MM.1S (cell line): ENCODE results near the gene ZNF792.
"Not testable (repeated sequence)": the region's sequence is repeated elsewhere in the genome, so short reads cannot be mapped to it uniquely, and the experiment has no call there.

Experiments
- DNase-seq: peaks from one replicate; pipeline ENCODE4 v3.0.0-alpha.2; 2015
- H2AFZ ChIP-seq: fragments of 300-600 bp; sonication (generic); 2 replicates; pipeline ENCODE4 v1.6.0; 2016; ENCODE audit warnings: antibody characterized with exemption, low read length
- H3F3A ChIP-seq: fragments of 300-600 bp; sonication (generic); 2 replicates; pipeline ENCODE4 v1.6.1; 2016; ENCODE audit warnings: mild to moderate bottlenecking, antibody characterized with exemption, low read length, moderate library complexity, mixed read lengths; ENCODE audit not compliant: insufficient read depth
- H3K27ac ChIP-seq: fragments of 300-600 bp; sonication (generic); 2 replicates; pipeline ENCODE4 v1.5.1; 2016; ENCODE audit warnings: mild to moderate bottlenecking, low read length
- H3K27me3 ChIP-seq: fragments of 300-600 bp; sonication (generic); replicated peaks from 2 replicates; pipeline ENCODE4 v1.6.0; 2016; ENCODE audit warnings: low read length; ENCODE audit not compliant: insufficient read depth
- H3K36me3 ChIP-seq: fragments of 300-600 bp; sonication (generic); replicated peaks from 2 replicates; pipeline ENCODE4 v1.6.1; 2016; ENCODE audit warnings: mild to moderate bottlenecking, low read length, mixed read lengths; ENCODE audit not compliant: insufficient read depth
- H3K4me1 ChIP-seq: fragments of 300-600 bp; sonication (generic); 2 replicates; pipeline ENCODE4 v1.6.1; 2016; ENCODE audit warnings: low read length, mixed read lengths
- H3K4me2 ChIP-seq: fragments of 300-600 bp; sonication (generic); 2 replicates; pipeline ENCODE4 v1.6.0; 2016; ENCODE audit warnings: low read depth, low read length
- H3K4me3 ChIP-seq: fragments of 300-600 bp; sonication (generic); 2 replicates; pipeline ENCODE4 v1.5.1; 2016; ENCODE audit warnings: low read length, mixed read lengths
- H3K79me2 ChIP-seq: fragments of 300-600 bp; sonication (generic); 2 replicates; pipeline ENCODE4 v1.6.1; 2016; ENCODE audit warnings: mixed run types, low read length, mixed read lengths
- H3K9ac ChIP-seq: fragments of 300-600 bp; sonication (generic); 2 replicates; pipeline ENCODE4 v1.6.1; 2016; ENCODE audit warnings: low read length, mixed read lengths
- H3K9me2 ChIP-seq: fragments of 300-600 bp; sonication (generic); replicated peaks from 2 replicates; pipeline ENCODE4 v1.6.1; 2016; ENCODE audit warnings: mild to moderate bottlenecking, low read length, mixed read lengths; ENCODE audit not compliant: insufficient read depth
- H3K9me3 ChIP-seq: fragments of 300-600 bp; sonication (generic); replicated peaks from 2 replicates; pipeline ENCODE4 v1.6.1; 2016; ENCODE audit warnings: mild to moderate bottlenecking, low read length, mixed read lengths; ENCODE audit not compliant: insufficient read depth
- H4K20me1 ChIP-seq: fragments of 300-600 bp; sonication (generic); 2 replicates; pipeline ENCODE4 v1.6.1; 2016; ENCODE audit warnings: mild to moderate bottlenecking, low read length, moderate library complexity, mixed read lengths; ENCODE audit not compliant: insufficient read depth
- CTCF ChIP-seq: fragments of 300-600 bp; sonication (generic); IDR thresholded peaks from 2 replicates; pipeline ENCODE4 v1.5.1; 2016; ENCODE audit warnings: antibody characterized with exemption, low read length, mixed read lengths
- EZH2 ChIP-seq: fragments of 300-600 bp; sonication (generic); optimal IDR thresholded peaks from 2 replicates; pipeline ENCODE3; 2017; ENCODE audit warnings: low read depth, mild to moderate bottlenecking, antibody characterized with exemption, low read length, mixed read lengths
- EZH2phosphoT487 ChIP-seq: fragments of 300-600 bp; sonication (generic); IDR thresholded peaks from 2 replicates; pipeline ENCODE4 v1.6.1; 2018; ENCODE audit warnings: antibody characterized with exemption, low read length

ZNF792 gene

GRCh38 chr19:35000338-35000646, 36.3 kb upstream of the ZNF792 start:
- Histone ChIP-seq H3K4me1 (0 out of 2 replicates have a peak, but pooled peaks cover under 1% of the 10 kb centered on the region), H2AFZ (no peak overlapping the region), H4K20me1 (no peaks in the 10 kb centered on the region), H3K36me3 (no peaks in the 10 kb centered on the region), H3K27ac (no peak overlapping the region), H3K79me2 (peaks cover 6% of the 10 kb centered on the region; the same call in 1 of the 2 replicates), H3K27me3 (no peaks in the 10 kb centered on the region), H3K9me3 (no peaks in the 10 kb centered on the region), H3K4me3 (peak overlapping the region; percentile 67; the same call in 1 of the 2 replicates), H3K9ac (peak overlapping the region; percentile 64), H3K4me2 (no peak overlapping the region), H3K9me2 (no peaks in the 10 kb centered on the region), H3F3A (no peaks in the 10 kb centered on the region)
- no peak for DNase-seq
- TF ChIP-seq EZH2phosphoT487: no peak
- TF ChIP-seq EZH2: no peak
- no peak for TF ChIP-seq CTCF

DNA sequence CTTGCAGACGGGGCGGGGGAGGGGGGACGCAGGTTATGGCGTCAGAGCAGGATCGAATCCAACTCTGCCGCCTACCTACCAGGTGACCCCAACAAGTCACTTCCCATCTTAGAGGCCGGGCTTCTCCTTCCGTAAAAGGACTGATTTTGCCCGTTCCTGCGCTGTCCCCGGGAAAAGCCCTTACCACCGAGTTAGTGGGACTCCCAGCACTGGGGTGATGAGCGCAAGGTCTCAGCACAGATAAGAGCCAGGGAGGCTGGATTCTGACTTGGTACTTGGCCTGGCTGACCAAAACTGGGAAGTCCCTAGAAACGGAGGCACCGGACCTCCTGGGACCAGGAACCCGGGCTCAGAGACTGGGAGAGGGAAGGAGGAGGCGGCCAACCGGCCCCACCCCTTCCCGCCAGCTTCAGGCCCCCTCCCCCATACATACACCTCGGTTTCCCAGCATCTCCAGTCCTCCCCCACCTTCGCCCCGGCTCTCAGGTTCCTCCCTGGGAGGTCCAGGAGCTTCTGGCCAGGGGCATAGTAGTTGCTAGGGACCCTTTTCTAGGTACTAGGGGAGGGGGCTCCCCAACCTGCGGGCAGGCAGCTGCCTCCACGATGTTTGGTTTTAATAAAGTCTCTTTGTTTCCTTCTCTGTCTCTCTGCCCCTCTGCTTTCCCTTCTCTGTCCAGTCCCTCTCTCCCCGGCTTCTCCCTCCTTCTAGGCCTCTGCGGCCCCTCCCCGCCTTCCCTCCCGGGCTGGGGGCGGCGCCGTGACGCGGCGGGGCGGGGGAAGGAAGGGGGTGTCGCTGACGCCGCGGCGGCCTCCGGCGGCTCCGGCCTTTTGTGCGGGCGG, 35.7 kb upstream of the ZNF792 start, which contains the start of gene GRAMD1A:
GRAMD1A (plus strand) TSS at position 826 of the 840 bp plus-strand sequence. CDS start 156 bp downstream, outside the sequence.
- peak; percentile 61 for DNase-seq
- TF ChIP-seq EZH2 (no peak), EZH2phosphoT487 (no peak), CTCF (no peak)
- Histone ChIP-seq H3K4me1 (0 out of 2 replicates have a peak, but pooled peaks cover 6% of the 10 kb centered on the region), H3K27ac (no peak within 1 kb of the TSS), H3K36me3 (no peaks in the 10 kb centered on the region), H3K4me2 (peak within 1 kb of the TSS; percentile 76), H3K4me3 (peak within 1 kb of the TSS; percentile 67), H3F3A (no peaks in the 10 kb centered on the region), H3K27me3 (no peaks in the 10 kb centered on the region), H3K9me2 (no peaks in the 10 kb centered on the region), H3K79me2 (peaks cover 6% of the 10 kb centered on the region; the same call in 1 of the 2 replicates), H3K9me3 (no peaks in the 10 kb centered on the region), H2AFZ (peak within 1 kb of the TSS; percentile 52), H4K20me1 (no peaks in the 10 kb centered on the region), H3K9ac (peak within 1 kb of the TSS; percentile 64)

GRCh38 chr19:34998777-34999497, 34.9 kb upstream of the ZNF792 start:
- Histone ChIP-seq H3K27ac (no peak overlapping the region), H3K9ac (no peak overlapping the region), H3K79me2 (peaks cover 6% of the 10 kb centered on the region; the same call in 1 of the 2 replicates), H3K27me3 (no peaks in the 10 kb centered on the region; the same call in 1 of the 2 replicates), H3K4me3 (no peak overlapping the region), H3K9me2 (no peaks in the 10 kb centered on the region), H4K20me1 (no peaks in the 10 kb centered on the region), H3K4me2 (0 out of 2 replicates have a peak overlapping the region, but pooled peaks have one; percentile 64), H3K36me3 (no peaks in the 10 kb centered on the region), H2AFZ (no peak overlapping the region), H3F3A (no peaks in the 10 kb centered on the region), H3K9me3 (no peaks in the 10 kb centered on the region), H3K4me1 (0 out of 2 replicates have a peak, but pooled peaks cover 10% of the 10 kb centered on the region)
- DNase-seq: no peak
- no peak for TF ChIP-seq EZH2
- no peak for TF ChIP-seq EZH2phosphoT487
- TF ChIP-seq CTCF: no peak

DNA sequence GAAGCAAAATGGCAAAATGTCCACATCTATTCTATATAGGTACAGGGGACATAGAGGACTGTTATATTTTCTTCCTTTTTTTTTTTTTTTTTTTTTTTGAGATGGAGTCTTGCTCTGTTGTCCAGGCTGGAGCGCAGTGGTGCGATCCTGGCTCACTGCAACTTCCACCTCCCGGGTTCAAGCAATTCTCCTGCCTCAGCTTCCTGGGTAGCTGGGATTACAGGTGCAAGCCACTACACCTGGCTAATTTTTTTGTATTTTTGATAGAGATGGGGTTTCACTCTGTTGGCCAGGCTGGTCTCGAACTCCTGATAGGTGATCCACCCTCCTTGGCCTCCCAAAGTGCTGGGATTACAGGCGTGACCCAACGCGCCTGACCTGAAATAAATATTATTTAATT, 34.2 kb upstream of the ZNF792 start:
- not testable (repeated sequence) for H3K9me3 ChIP-seq, H3K4me3 ChIP-seq, H4K20me1 ChIP-seq, H3K9ac ChIP-seq, H3F3A ChIP-seq, H3K27me3 ChIP-seq, H3K9me2 ChIP-seq, DNase-seq, H3K4me1 ChIP-seq, H2AFZ ChIP-seq, H3K36me3 ChIP-seq, H3K4me2 ChIP-seq, H3K79me2 ChIP-seq, H3K27ac ChIP-seq
